Measurements from ENCODE around the gene CFAP20DC. TPM values are rescaled to one million over a fixed set of nuclear protein-coding genes. Genes with fewer than 3 reads are reported as not detected.
A peak's percentile ranks its signal among the peaks of the same experiment; 100 is the strongest.

Gene CFAP20DC
- total RNA-seq, 1 experiment from 2014 or later, result 4.5 TPM

- Histone ChIP-seq H4K5ac (ENCODE audit: insufficient read length, low read depth, low read length) (no peak overlapping the region), H2BK12ac (ENCODE audit: insufficient read length, low read depth, low read length) (no peak overlapping the region), H3T11ph (ENCODE audit: low read length) (no peak overlapping the region), H3K23ac (ENCODE audit: insufficient read length, low read depth, low read length) (no peak overlapping the region), H2BK120ac (ENCODE audit: low read depth, low read length, poor library complexity, severe bottlenecking) (no peak overlapping the region), H3K4me2 (ENCODE audit: insufficient read depth, insufficient read length, low read length) (no peak overlapping the region), H2BK15ac (ENCODE audit: low read depth, low read length) (no peak overlapping the region), H3K9me3 (ENCODE audit: control insufficient read depth, low read depth, low read length) (no peaks in the 10 kb centered on the region), H2AFZ (ENCODE audit: low read length) (no peak overlapping the region), H3K27me3 (ENCODE audit: insufficient read depth, low read length) (no peaks in the 10 kb centered on the region), H3K14ac (ENCODE audit: insufficient read depth, low read length) (no peak overlapping the region), H3K4me1 (ENCODE audit: insufficient read depth, low read length) (no peaks in the 10 kb centered on the region), H4K20me1 (ENCODE audit: control insufficient read depth, insufficient read depth, insufficient read length) (no peaks in the 10 kb centered on the region), H3K9ac (ENCODE audit: extremely low read depth, insufficient read length, low read length) (no peak overlapping the region), H3K79me2 (ENCODE audit: insufficient read depth, low read length) (no peaks in the 10 kb centered on the region), H3K23me2 (ENCODE audit: insufficient read length, low read depth, low read length, poor library complexity, severe bottlenecking) (no peaks in the 10 kb centered on the region), H4K91ac (ENCODE audit: insufficient read length, low read depth, low read length) (no peak overlapping the region), H3K56ac (ENCODE audit: insufficient read length, low read depth, low read length) (no peak overlapping the region), H4K8ac (replicated peaks; ENCODE audit: insufficient read length, low read depth, low read length) (no peak overlapping the region), H2BK20ac (ENCODE audit: low read depth, low read length, poor library complexity, severe bottlenecking) (no peak overlapping the region), H3K79me1 (ENCODE audit: insufficient read depth, low read depth, low read length, poor library complexity, severe bottlenecking) (no peaks in the 10 kb centered on the region), H2BK5ac (ENCODE audit: insufficient read length, low read length) (no peak overlapping the region), H3K18ac (ENCODE audit: insufficient read length, low read depth, low read length) (no peak overlapping the region), H3K4ac (ENCODE audit: low read depth, low read length) (no peak overlapping the region), H3K27ac (ENCODE audit: insufficient read length, low read depth, low read length) (no peak overlapping the region), H2AK5ac (ENCODE audit: insufficient read length, low read length) (no peak overlapping the region)
- peaks cover 4 to 13% of the 10 kb centered on the region in 2 experiments for H3K4me1 Mint-ChIP-seq
- WGBS (ENCODE audit: extremely low coverage, insufficient read length, low lambda C conversion rate), result no CpG with 5 or more reads among the region's 8 CpGs
- no peak overlapping the region for H3K4me3 Mint-ChIP-seq
- peaks cover 15 to 24% (median 16%) of the 10 kb centered on the region in 3 experiments for H3K36me3 Mint-ChIP-seq (ENCODE audit: insufficient read depth in 1 of 3, low read depth in 3 of 3)
- peaks cover 3% of the 10 kb centered on the region; the same call in 1 of the 2 replicates for H3K27me3 Mint-ChIP-seq (ENCODE audit: low read depth)
- DNase-seq, result peak; percentile 26
- peaks cover 22 to 28% of the 10 kb centered on the region in 2 experiments for H3K9me3 Mint-ChIP-seq
- no peak for TF ChIP-seq CTCF (conservative IDR thresholded peaks at IDR 0.05)
- H3K27ac Mint-ChIP-seq, result no peak overlapping the region
Observed at GRCh38 chr3:58899159-58899952, 150.5 kb downstream of the CFAP20DC start.
